ENCODE results near the gene LRRK1. TPM values are rescaled to one million over a fixed set of nuclear protein-coding genes. Genes with fewer than 3 reads are reported as not detected.

LRRK1 gene
- total and polyA plus RNA-seq, 8 donors: 2.3 to 73.3 (median 7.0) TPM

DNA sequence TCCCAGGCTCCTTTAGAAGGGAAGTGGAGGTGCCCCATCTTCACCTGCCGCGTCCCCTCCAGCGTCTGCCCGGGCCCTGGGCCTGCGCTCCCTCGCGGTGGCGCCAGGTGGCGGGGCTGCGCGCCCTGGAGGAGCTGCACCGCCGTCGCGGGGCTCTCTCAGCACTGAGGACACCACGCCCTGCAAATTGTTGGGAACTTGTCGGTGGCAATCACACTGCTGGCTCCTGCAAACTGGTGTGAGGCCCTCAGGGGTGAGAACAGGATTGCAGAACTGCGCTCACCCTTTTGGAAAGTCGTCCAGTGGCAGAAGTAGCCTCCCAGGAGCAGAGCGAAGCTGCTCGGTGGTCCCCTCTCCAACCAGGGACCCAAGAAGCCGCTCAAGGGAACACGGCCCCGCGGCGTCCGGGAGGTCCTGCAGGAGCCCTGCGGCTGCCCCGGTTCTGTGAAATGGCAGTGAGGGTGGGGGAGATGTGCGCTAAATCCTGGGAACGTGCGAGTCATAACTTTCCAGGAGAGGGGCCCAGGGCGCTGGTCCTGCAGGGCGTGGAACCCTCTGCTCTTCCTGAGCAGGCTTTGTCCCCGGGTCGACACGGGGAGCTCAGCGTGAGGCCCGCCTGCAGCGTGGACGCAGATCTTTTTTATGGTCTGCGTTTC lies 995 bp upstream of the LRRK1 start:
- WGBS, 5 donors: 2 to 4% (median 3%) methylated on average over 21 to 42 of the region's 42 CpGs
- peak overlapping the region; percentile 75 to 87 (median 82) for H3K4me3 ChIP-seq
- peaks cover 0 to 4% (median 0%) of the 10 kb centered on the region in 4 donors for H3K36me3 ChIP-seq
- DNase-seq: peak; percentile 83 to 91
- intact Hi-C loops (cut with DNase I; ENCODE audit: low total_unique reads): loop anchor here (5.0 kb wide), 1 partner anchor 89 kb away; no protein-coding TSS in a partner anchor
- peaks cover 0 to 16% (median 4%) of the 10 kb centered on the region in 3 donors for H3K27me3 ChIP-seq
- no peaks in the 10 kb centered on the region for H3K9me3 ChIP-seq
- peak overlapping the region in 4 of 5 donors; percentile 64 to 86 (median 82) for H3K27ac ChIP-seq
- TF ChIP-seq POLR2A (IDR thresholded peaks at IDR 0.05): no peak
- peak in 2 of 3 donors; percentile 17 to 58 for TF ChIP-seq POLR2AphosphoS5 (IDR thresholded peaks at IDR 0.05)
- TF ChIP-seq, protein P1, sequence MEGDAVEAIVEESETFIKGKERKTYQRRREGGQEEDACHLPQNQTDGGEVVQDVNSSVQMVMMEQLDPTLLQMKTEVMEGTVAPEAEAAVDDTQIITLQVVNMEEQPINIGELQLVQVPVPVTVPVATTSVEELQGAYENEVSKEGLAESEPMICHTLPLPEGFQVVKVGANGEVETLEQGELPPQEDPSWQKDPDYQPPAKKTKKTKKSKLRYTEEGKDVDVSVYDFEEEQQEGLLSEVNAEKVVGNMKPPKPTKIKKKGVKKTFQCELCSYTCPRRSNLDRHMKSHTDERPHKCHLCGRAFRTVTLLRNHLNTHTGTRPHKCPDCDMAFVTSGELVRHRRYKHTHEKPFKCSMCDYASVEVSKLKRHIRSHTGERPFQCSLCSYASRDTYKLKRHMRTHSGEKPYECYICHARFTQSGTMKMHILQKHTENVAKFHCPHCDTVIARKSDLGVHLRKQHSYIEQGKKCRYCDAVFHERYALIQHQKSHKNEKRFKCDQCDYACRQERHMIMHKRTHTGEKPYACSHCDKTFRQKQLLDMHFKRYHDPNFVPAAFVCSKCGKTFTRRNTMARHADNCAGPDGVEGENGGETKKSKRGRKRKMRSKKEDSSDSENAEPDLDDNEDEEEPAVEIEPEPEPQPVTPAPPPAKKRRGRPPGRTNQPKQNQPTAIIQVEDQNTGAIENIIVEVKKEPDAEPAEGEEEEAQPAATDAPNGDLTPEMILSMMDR (IDR thresholded peaks at IDR 0.05): peak in 5 of 7 experiments; percentile 70 to 96 (median 92)
- H3K4me1 ChIP-seq: peaks cover 15 to 38% (median 32%) of the 10 kb centered on the region in 4 donors

DNA sequence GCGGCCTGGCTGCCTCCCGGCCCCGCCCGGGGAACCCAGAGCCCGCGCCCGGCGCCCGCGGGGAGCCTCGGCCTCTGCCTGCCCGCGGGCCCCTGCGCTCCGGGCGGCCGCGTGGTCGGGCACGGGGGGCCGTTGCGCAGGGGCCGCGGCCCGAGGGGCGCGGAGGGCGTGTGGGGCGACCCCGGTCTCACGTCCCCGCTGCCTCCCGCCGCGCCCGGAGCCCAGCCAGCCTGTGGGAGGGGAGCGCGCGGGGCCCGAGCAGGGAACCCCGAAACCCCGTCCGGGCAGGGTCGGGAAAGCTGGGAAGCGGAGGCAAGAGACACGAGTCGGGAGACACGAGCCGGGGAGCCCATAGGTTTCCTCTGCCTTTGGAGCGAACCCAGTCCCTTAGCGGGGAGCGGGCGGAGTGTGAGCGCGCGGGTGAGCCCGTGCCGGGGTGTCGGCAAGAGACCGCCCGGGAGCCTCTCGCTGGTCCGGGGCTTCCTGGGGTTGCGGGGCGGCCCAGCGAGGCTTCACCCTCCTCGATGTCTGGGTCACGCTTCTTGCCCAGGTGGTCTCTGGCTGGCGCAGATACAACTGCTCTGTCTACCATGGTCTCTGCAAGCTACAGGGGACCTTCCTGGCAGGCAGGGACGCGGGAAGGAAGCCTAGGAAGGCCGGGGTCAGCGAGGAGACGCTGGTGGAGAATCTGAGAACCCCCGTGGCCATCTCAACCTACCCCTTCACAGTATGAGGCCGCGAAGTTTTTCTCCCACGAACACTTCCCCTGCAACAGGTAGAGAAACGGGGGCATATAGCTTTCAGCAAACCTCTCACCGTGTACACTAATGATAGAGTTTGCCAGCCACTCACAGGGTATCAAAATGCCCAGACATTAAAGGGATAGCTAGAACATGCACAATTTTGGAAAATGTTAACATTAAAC lies 586 bp downstream of the LRRK1 start:
- DNase-seq: peak in 1 of 2 donors; percentile 52
- Histone ChIP-seq H3K36me3 (peaks cover 0 to 16% (median 7%) of the 10 kb centered on the region in 4 donors), H3K9me3 (no peaks in the 10 kb centered on the region), H3K4me3 (peak overlapping the region; percentile 75 to 87 (median 82)), H3K27ac (peak overlapping the region; percentile 41 to 86 (median 74)), H3K27me3 (peaks cover 0 to 16% (median 4%) of the 10 kb centered on the region in 3 donors), H3K4me1 (peaks cover 15 to 38% (median 32%) of the 10 kb centered on the region in 4 donors)
- TF ChIP-seq, protein P1 (IDR thresholded peaks at IDR 0.05): no peak
- no peak for TF ChIP-seq POLR2A (IDR thresholded peaks at IDR 0.05)
- no peak for TF ChIP-seq EP300 (IDR thresholded peaks at IDR 0.05)
- WGBS, 5 donors: 2 to 14% (median 6%) methylated on average over 14 to 80 of the region's 80 CpGs
- intact Hi-C loops (cut with DNase I; ENCODE audit: low total_unique reads): loop anchor here (5.0 kb wide), 1 partner anchor 88 kb away; no protein-coding TSS in a partner anchor

DNA sequence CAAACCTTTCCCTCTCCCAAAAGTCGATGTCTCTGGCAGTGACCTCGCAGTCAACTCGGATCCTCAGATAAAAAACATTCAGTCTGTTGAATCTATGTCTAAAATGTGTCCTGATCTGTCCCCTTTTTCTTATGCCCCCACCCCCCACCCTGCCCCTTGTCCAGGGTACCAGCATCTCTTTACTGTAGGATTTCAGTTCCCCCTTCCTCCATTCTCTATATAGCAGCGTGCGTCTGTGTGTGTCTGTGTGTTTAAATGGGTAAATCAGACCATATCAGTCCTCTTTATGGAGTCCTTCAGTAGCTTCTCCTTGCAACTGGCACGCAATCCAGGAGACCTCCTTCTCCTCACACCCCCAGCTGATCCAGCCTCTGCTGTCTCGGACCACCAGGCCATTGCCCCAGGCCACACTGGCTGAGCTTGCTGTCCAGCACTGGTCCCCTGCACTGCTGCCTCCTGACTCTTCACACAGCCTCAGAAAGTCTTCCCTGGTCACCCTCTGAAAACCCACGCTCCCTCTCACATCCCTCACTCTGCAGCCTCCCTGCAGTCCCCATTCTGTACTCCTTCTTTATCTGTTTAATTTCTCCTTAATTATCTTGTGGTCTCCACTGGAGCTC lies 1.5 kb downstream of the LRRK1 start:
- 86 to 91% (median 89%) methylated on average over 8 of the region's 8 CpGs for WGBS, 5 donors
- intact Hi-C loops (cut with DNase I; ENCODE audit: low total_unique reads): no loop called here
- peaks cover 0 to 16% (median 4%) of the 10 kb centered on the region in 3 donors for H3K27me3 ChIP-seq
- H3K4me1 ChIP-seq: peaks cover 15 to 38% (median 32%) of the 10 kb centered on the region in 4 donors
- TF ChIP-seq POLR2A (IDR thresholded peaks at IDR 0.05) (no peak), POLR2AphosphoS5 (IDR thresholded peaks at IDR 0.05) (no peak), EP300 (IDR thresholded peaks at IDR 0.05) (no peak)
- TF ChIP-seq, protein P1 (IDR thresholded peaks at IDR 0.05): no peak
- DNase-seq: no peak
- no peaks in the 10 kb centered on the region for H3K9me3 ChIP-seq
- H3K27ac ChIP-seq: peak overlapping the region in 2 of 5 donors; percentile 74 to 86
- peaks cover under 1 to 24% (median 14%) of the 10 kb centered on the region in 4 donors for H3K36me3 ChIP-seq
- peak overlapping the region in 2 of 4 donors; percentile 79 to 86 for H3K4me3 ChIP-seq

All from stomach (tissue), 9 donors.